Neural cell (in vitro differentiated cells): ENCODE measurements around the gene LPCAT1.

Source experiments
- SMC3 ChIP-seq: fragments of 450-650 bp; conservative IDR thresholded peaks from 2 replicates; pipeline ENCODE4 v1.6.1; 2014; ENCODE audit warnings: antibody characterized with exemption, mild to moderate bottlenecking, moderate library complexity; ENCODE audit not compliant: poor library complexity
- TF ChIP-seq, protein P1 (sequence below): fragments of 450-650 bp; IDR thresholded peaks from 2 replicates; pipeline ENCODE4 v1.5.1; 2014; ENCODE audit warnings: antibody characterized with exemption, mild to moderate bottlenecking, moderate library complexity; ENCODE audit not compliant: poor library complexity, severe bottlenecking

DNA sequence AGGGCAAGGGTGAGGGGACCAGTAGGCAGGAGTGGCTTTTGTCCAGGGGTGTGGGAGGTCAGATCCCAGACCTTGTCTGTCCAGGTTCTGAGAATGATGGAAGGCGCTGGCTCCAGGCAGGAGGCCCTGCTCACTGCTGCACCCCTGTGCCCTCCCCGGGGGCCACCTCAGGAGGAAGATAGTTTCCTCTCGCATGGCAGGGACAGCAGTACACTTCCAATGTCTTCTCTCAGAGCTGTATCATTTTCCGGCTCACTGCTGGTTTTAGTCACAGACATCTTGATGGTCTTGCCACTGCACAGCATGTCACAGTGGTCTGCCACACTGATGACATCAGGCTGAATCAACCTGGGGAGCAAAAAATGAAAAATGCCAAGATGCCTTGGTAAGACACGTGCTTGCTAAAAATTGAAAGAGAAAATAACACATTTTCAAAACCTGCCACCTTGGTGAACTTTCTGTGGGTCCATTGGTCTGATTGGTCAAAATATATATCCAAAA, 75.2 kb downstream of the LPCAT1 start:
- TF ChIP-seq, protein P1, sequence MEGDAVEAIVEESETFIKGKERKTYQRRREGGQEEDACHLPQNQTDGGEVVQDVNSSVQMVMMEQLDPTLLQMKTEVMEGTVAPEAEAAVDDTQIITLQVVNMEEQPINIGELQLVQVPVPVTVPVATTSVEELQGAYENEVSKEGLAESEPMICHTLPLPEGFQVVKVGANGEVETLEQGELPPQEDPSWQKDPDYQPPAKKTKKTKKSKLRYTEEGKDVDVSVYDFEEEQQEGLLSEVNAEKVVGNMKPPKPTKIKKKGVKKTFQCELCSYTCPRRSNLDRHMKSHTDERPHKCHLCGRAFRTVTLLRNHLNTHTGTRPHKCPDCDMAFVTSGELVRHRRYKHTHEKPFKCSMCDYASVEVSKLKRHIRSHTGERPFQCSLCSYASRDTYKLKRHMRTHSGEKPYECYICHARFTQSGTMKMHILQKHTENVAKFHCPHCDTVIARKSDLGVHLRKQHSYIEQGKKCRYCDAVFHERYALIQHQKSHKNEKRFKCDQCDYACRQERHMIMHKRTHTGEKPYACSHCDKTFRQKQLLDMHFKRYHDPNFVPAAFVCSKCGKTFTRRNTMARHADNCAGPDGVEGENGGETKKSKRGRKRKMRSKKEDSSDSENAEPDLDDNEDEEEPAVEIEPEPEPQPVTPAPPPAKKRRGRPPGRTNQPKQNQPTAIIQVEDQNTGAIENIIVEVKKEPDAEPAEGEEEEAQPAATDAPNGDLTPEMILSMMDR, result no peak
- no peak for TF ChIP-seq SMC3
